ENCODE results near the gene SELENOO. TPM values are rescaled to one million over a fixed set of nuclear protein-coding genes. Genes with fewer than 3 reads are reported as not detected.

Gene SELENOO
- polyA plus RNA-seq, 1 of the 3 experiments (the other 2 are of a cell fraction) = 26.7 TPM

- TF ChIP-seq JUND (IDR thresholded peaks at IDR 0.05) = no peak
- TF ChIP-seq GATA2 (CRISPR knock-in tag; IDR thresholded peaks at IDR 0.05) = no peak
- no peak for TF ChIP-seq MAX (IDR thresholded peaks at IDR 0.05; ENCODE audit: low read depth)
These were observed 23.3 kb downstream of the SELENOO start (continued) for GRCh38 chr22:50224071-50224470.

- POLR2A ChIA-PET = interaction anchor here (0.6 kb wide), 1 partner anchor 919 kb away, joined by 4 read pairs; no protein-coding TSS in a partner anchor
- CTCF ChIA-PET = interaction anchor here (0.5 to 2.2 kb wide), 6 partner anchors 10 to 76 kb away, joined by 3 to 7 read pairs (median 4); no protein-coding TSS in a partner anchor
- H3K27ac ChIP-seq (ENCODE audit: low read depth in 2 of 2, low read length in 1 of 2) = no peak overlapping the region
- H4K20me1 ChIP-seq (ENCODE audit: insufficient read depth) = no peaks in the 10 kb centered on the region
- peaks cover under 1 to 51% of the 10 kb centered on the region in 2 experiments for H3K36me3 ChIP-seq (replicated peaks in 1 of 2; ENCODE audit: control insufficient read depth in 1 of 2, insufficient read depth in 2 of 2, low read length in 1 of 2)
- H3K4me2 ChIP-seq = no peak overlapping the region
- DNase-seq = no peak
- no peak for TF ChIP-seq GATA2 (CRISPR knock-in tag; IDR thresholded peaks at IDR 0.05)
- no peak for TF ChIP-seq EP300 (IDR thresholded peaks at IDR 0.05; ENCODE audit: borderline replicate concordance in 1 of 2, low read depth in 1 of 2, low read length in 1 of 2)
- no peak for TF ChIP-seq FOXJ3 (CRISPR knock-in tag; IDR thresholded peaks at IDR 0.05)
- TF ChIP-seq CTCF (IDR thresholded peaks at IDR 0.05) = no peak
- no peak for TF ChIP-seq TAF1 (IDR thresholded peaks at IDR 0.05; ENCODE audit: borderline replicate concordance, low read depth, low read length)
- no peak for TF ChIP-seq SMC3 (IDR thresholded peaks at IDR 0.05; ENCODE audit: low read depth, low read length)
- no peak for TF ChIP-seq IRF3 (IDR thresholded peaks at IDR 0.05; ENCODE audit: low read depth, low read length)
- H3K9me3 ChIP-seq = no peaks in the 10 kb centered on the region
- H3K27me3 ChIP-seq (ENCODE audit: insufficient read depth) = no peaks in the 10 kb centered on the region
- 96% methylated on average over 20 of the region's 24 CpGs for WGBS (ENCODE audit: low lambda C conversion rate)
- H3K9me2 ChIP-seq = no peaks in the 10 kb centered on the region
- no peak overlapping the region for H3K9ac ChIP-seq
- no peak overlapping the region for H3K4me3 ChIP-seq (ENCODE audit: low read depth in 2 of 2, low read length in 1 of 2)
- H3F3A ChIP-seq (replicated peaks; ENCODE audit: insufficient read depth) = no peaks in the 10 kb centered on the region
- H3K79me2 ChIP-seq (ENCODE audit: insufficient read depth) = peaks cover 7% of the 10 kb centered on the region; the same call in 1 of the 2 replicates
- H3K4me1 ChIP-seq (ENCODE audit: control insufficient read depth in 1 of 2, insufficient read depth in 2 of 2, low read depth in 1 of 2, low read length in 1 of 2) = no peaks in the 10 kb centered on the region
- H2AFZ ChIP-seq (ENCODE audit: low read depth) = no peak overlapping the region
These were observed 24.6 kb downstream of the SELENOO start for GRCh38 chr22:50225200-50225969.
